Endothelial cell of umbilical vein (primary cell): ENCODE results near the gene TTF2. TPM values are rescaled to one million over a fixed set of nuclear protein-coding genes. Genes with fewer than 3 reads are reported as not detected.

Source experiments
- BruUV-seq: library from RNA; stranded (reverse); fragments of 400-500 nt; replicated peaks from 2 replicates; lab custom pipeline; 2021; lab: Mats Ljungman, UMichigan
- CTCF ChIA-PET: fragments of 300-600, 350-600 bp; sonication (Branson Sonifier 250); formaldehyde crosslinking; loops from one replicate; lab custom pipeline; 2021; ENCODE audit warnings: antibody characterized with exemption, inconsistent platforms; lab: Charles Lee
- POLR2A ChIA-PET: fragments of 300-600, 350-600 bp; sonication (Branson Sonifier 250); formaldehyde crosslinking; loops from one replicate; lab custom pipeline; 2021; ENCODE audit warnings: antibody characterized with exemption, inconsistent platforms; lab: Charles Lee
- DNase-seq: peaks from one replicate; pipeline ENCODE4 v3.0.0-alpha.2; 2011; ENCODE audit warnings: low read depth, low spot score
- FAIRE-seq: peaks from 2 replicates; lab custom pipeline; 2011; peaks lifted over from hg19 to GRCh38; lab: Jason Lieb, UNC
- H2AFZ ChIP-seq: 2 replicates; pipeline ENCODE4 v1.6.0; 2012; ENCODE audit warnings: low read depth, low read length, control low read depth, inconsistent platforms
- H3K27ac ChIP-seq: 2 replicates; pipeline ENCODE4 v1.5.1; 2011; ENCODE audit warnings: low read depth, mild to moderate bottlenecking, control low read depth, low read length, moderate library complexity; ENCODE audit not compliant: insufficient read depth
- H3K27me3 ChIP-seq, 2 experiments: 2 replicates each; pipeline versions ENCODE4 v1.6.0 to v1.6.1; 2011; ENCODE audit warnings: low read length in 2 of 2, mixed read lengths in 1 of 2; ENCODE audit not compliant: control insufficient read depth in 2 of 2, insufficient read depth in 2 of 2
- H3K36me3 ChIP-seq, 2 experiments: 2 replicates in 1 of 2; 3 replicates in 1 of 2; pipeline ENCODE4 v1.5.1; 2011; ENCODE audit warnings: low read length in 2 of 2, mild to moderate bottlenecking in 1 of 2, moderate library complexity in 1 of 2; ENCODE audit not compliant: control insufficient read depth in 2 of 2, insufficient read depth in 2 of 2; ENCODE audit errors: extremely low read depth in 1 of 2
- H3K4me1 ChIP-seq: 3 replicates; pipeline ENCODE4 v1.5.1; 2011; ENCODE audit warnings: mild to moderate bottlenecking, low read length; ENCODE audit not compliant: control insufficient read depth, insufficient read depth; ENCODE audit errors: extremely low read depth
- H3K4me2 ChIP-seq: 2 replicates; pipeline ENCODE4 v1.6.1; 2011; ENCODE audit warnings: low read length, control low read depth, mixed read lengths; ENCODE audit not compliant: insufficient read depth
- H3K4me3 ChIP-seq, 3 experiments: fragments of 200-600 bp in 1 of 3; sonication (generic), shearing (Covaris generic) in 1 of 3; replicated peaks in 1 of 3; 2 replicates each; pipeline ENCODE4 v1.5.1; 2011 to 2016; ENCODE audit warnings: control low read depth in 3 of 3, low read length in 3 of 3, mild to moderate bottlenecking in 2 of 3, inconsistent platforms in 1 of 3, low read depth in 1 of 3, moderate library complexity in 1 of 3; ENCODE audit not compliant: insufficient read depth in 1 of 3
- H3K79me2 ChIP-seq: 2 replicates; pipeline ENCODE4 v1.6.0; 2012; ENCODE audit warnings: low read length, inconsistent platforms; ENCODE audit not compliant: control insufficient read depth, insufficient read depth
- H3K9ac ChIP-seq: replicated peaks from 2 replicates; pipeline ENCODE3; 2011; ENCODE audit warnings: low read length, control low read depth; ENCODE audit not compliant: insufficient read depth; ENCODE audit errors: extremely low read depth
- H3K9me1 ChIP-seq: replicated peaks from 3 replicates; pipeline ENCODE4 v1.6.0; 2011; ENCODE audit warnings: mild to moderate bottlenecking, low read length; ENCODE audit not compliant: control insufficient read depth, insufficient read depth; ENCODE audit errors: extremely low read depth
- H3K9me3 ChIP-seq: replicated peaks from 2 replicates; pipeline ENCODE4 v1.5.1; 2012; ENCODE audit warnings: low read length, inconsistent platforms; ENCODE audit not compliant: control insufficient read depth, insufficient read depth
- H4K20me1 ChIP-seq: replicated peaks from 2 replicates; pipeline ENCODE3; 2011; ENCODE audit warnings: mild to moderate bottlenecking, low read length; ENCODE audit not compliant: control insufficient read depth, insufficient read depth; ENCODE audit errors: extremely low read depth
- EZH2 ChIP-seq: IDR thresholded peaks from 2 replicates; pipeline ENCODE4 v1.6.1; 2012; ENCODE audit warnings: borderline replicate concordance, low read depth, mild to moderate bottlenecking, moderate library complexity, low read length, inconsistent platforms; ENCODE audit not compliant: severe bottlenecking
- FOS ChIP-seq: IDR thresholded peaks from 2 replicates; pipeline ENCODE4 v1.6.1; 2011; ENCODE audit warnings: mild to moderate bottlenecking, low read length, moderate library complexity, borderline replicate concordance; ENCODE audit not compliant: insufficient read depth
- GATA2 ChIP-seq: IDR thresholded peaks from 2 replicates; pipeline ENCODE4 v1.7.0; 2011; ENCODE audit warnings: low read depth, mild to moderate bottlenecking, moderate library complexity, mixed read lengths, low read length; ENCODE audit not compliant: insufficient read length, insufficient read depth
- JUN ChIP-seq: IDR thresholded peaks from 2 replicates; pipeline ENCODE4 v1.6.1; 2011; ENCODE audit warnings: borderline replicate concordance, low read depth; ENCODE audit not compliant: insufficient read length, insufficient read depth
- MYC ChIP-seq: IDR thresholded peaks from one replicate; pipeline ENCODE4 v1.6.1; 2011; ENCODE audit warnings: mild to moderate bottlenecking, low read depth, low read length
- POLR2A ChIP-seq: IDR thresholded peaks from 2 replicates; pipeline ENCODE4 v1.6.1; 2012; ENCODE audit warnings: low read depth, mild to moderate bottlenecking, control low read depth, low read length
- POLR2AphosphoS5 ChIP-seq: IDR thresholded peaks from 2 replicates; pipeline ENCODE4 v1.6.1; 2012; ENCODE audit warnings: low read depth, mild to moderate bottlenecking, control low read depth, low read length, moderate library complexity; ENCODE audit not compliant: insufficient read depth
- dilution Hi-C: fragments of 300-500 bp; cut with MboI; formaldehyde crosslinking; loops from one replicate; pipeline ENCODE4 v1.15.0; 2019; ENCODE audit warnings: low sequenced_read_pairs; ENCODE audit not compliant: extremely low pct_ligation_motif_present
- intact Hi-C: fragments of 100-400 bp; cut with micrococcal nuclease; formaldehyde crosslinking; loops from one replicate; pipeline ENCODE4 v1.10.0; 2022
- polyA plus RNA-seq, 4 experiments: library from polyadenylated mRNA; depleted of rRNA in 3 of 4; stranded (reverse) in 3 of 4; unstranded in 1 of 4; fragments of >200 nt; gene quantifications; 2 replicates each; pipeline versions ENCODE4 v1.2.1 to v1.2.3, GENCODE V29; 2011 to 2012; ENCODE audit warnings: missing spikeins in 1 of 4
- total RNA-seq: library from RNA; stranded (reverse); gene quantifications from 2 replicates; pipeline ENCODE4 v1.2.3, GENCODE V29; 2021
- TF ChIP-seq, protein P1 (sequence below): IDR thresholded peaks from 2 replicates; pipeline ENCODE4 v1.6.1; 2011; ENCODE audit not compliant: insufficient read depth, insufficient read length
- TF ChIP-seq, protein P2 (sequence below), 2 donors: IDR thresholded peaks; 1 replicate in 1 of 2; 2 replicates in 1 of 2; pipeline ENCODE4 v1.5.1; 2011; ENCODE audit warnings: low read length in 2 of 2, mild to moderate bottlenecking in 2 of 2, moderate library complexity in 2 of 2, control low read depth in 1 of 2, inconsistent platforms in 1 of 2, low read depth in 1 of 2; ENCODE audit not compliant: insufficient read depth in 1 of 2; ENCODE audit errors: extremely low read depth in 1 of 2

TTF2 gene
- total and polyA plus RNA-seq, 2 donors (not counting 3 experiments of a cell fraction or from before 2014, with no cell fraction given) = 8.8 to 44.4 TPM

DNA sequence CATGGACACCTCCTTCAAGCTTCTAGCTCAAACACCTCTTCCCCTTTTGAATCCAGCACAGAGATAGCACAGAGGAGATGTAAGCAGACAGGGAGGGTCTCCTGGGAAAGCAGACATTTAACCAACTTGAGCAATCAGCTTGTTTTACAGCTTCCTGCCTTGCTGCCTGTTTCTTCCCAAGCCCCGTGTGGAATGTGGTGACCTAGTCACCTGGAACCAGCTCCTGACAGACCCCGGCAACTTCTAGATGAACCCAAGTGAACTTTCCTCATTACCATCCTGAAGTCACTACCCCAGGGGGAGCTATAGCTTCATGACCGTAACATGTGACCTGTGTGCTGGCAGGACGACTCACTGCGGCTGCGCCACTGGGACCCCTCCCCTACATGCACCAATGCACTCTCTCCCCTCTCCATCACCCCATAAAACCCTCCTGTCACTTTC is 24.1 kb upstream of the TTF2 start:
- H3K9ac ChIP-seq = no peak overlapping the region
- no peaks in the 10 kb centered on the region for H3K9me1 ChIP-seq
- H3K27me3 ChIP-seq = peaks cover 2% of the 10 kb centered on the region in 2 experiments
- ChIA-PET CTCF (no interaction called here), POLR2A (no interaction called here)
- H3K4me3 ChIP-seq = no peak overlapping the region
- H2AFZ ChIP-seq = no peak overlapping the region
- no peak for TF ChIP-seq FOS
- TF ChIP-seq, protein P1, sequence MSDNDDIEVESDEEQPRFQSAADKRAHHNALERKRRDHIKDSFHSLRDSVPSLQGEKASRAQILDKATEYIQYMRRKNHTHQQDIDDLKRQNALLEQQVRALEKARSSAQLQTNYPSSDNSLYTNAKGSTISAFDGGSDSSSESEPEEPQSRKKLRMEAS = no peak
- TF ChIP-seq, protein P2, sequence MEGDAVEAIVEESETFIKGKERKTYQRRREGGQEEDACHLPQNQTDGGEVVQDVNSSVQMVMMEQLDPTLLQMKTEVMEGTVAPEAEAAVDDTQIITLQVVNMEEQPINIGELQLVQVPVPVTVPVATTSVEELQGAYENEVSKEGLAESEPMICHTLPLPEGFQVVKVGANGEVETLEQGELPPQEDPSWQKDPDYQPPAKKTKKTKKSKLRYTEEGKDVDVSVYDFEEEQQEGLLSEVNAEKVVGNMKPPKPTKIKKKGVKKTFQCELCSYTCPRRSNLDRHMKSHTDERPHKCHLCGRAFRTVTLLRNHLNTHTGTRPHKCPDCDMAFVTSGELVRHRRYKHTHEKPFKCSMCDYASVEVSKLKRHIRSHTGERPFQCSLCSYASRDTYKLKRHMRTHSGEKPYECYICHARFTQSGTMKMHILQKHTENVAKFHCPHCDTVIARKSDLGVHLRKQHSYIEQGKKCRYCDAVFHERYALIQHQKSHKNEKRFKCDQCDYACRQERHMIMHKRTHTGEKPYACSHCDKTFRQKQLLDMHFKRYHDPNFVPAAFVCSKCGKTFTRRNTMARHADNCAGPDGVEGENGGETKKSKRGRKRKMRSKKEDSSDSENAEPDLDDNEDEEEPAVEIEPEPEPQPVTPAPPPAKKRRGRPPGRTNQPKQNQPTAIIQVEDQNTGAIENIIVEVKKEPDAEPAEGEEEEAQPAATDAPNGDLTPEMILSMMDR (IDR thresholded peaks at IDR 0.05; ENCODE audit: extremely low read depth in 1 of 2, insufficient read depth in 1 of 2, low read depth in 1 of 2, low read length in 2 of 2) = no peak
- no peak for TF ChIP-seq JUN
- TF ChIP-seq POLR2AphosphoS5 = no peak
- TF ChIP-seq MYC = no peak
- TF ChIP-seq GATA2 = no peak
- no peak for TF ChIP-seq EZH2
- TF ChIP-seq POLR2A = no peak
- no peaks in the 10 kb centered on the region for H3K79me2 ChIP-seq
- dilution Hi-C loops (no loop called here), intact Hi-C loops (no loop called here)
- H3K27ac ChIP-seq = no peak overlapping the region
- no TSS peak for BruUV-seq
- H3K4me2 ChIP-seq = no peak overlapping the region
- H4K20me1 ChIP-seq = no peaks in the 10 kb centered on the region
- H3K4me1 ChIP-seq = peaks cover 4% of the 10 kb centered on the region
- FAIRE-seq (no peak), DNase-seq (no peak)
- no peaks in the 10 kb centered on the region for H3K36me3 ChIP-seq
- no peaks in the 10 kb centered on the region for H3K9me3 ChIP-seq
